HCT116 (cell line): Measurements from ENCODE around the gene PCDHGA1. TPM values are rescaled to one million over a fixed set of nuclear protein-coding genes. Genes with fewer than 3 reads are reported as not detected.

Source experiments
- ATAC-seq: fragments of 200-7000 bp; cut with Tn5 transposase; 2 replicates; pipeline ENCODE4 v1.9.1; 2020; ENCODE audit warnings: mild to moderate bottlenecking, moderate library complexity
- BruUV-seq: library from RNA; stranded (reverse); fragments of 400-500 nt; replicated peaks from 2 replicates; lab custom pipeline; 2021; lab: Mats Ljungman, UMichigan
- CTCF ChIA-PET: fragments of 300-600 bp; sonication (Branson Sonifier 250); formaldehyde crosslinking; loops from one replicate; lab custom pipeline; 2021; ENCODE audit warnings: antibody characterized with exemption; lab: Charles Lee
- POLR2A ChIA-PET: fragments of 300-600, 350-600 bp; sonication (Branson Sonifier 250); formaldehyde crosslinking; loops from one replicate; lab custom pipeline; 2021; ENCODE audit warnings: antibody characterized with exemption; lab: Charles Lee
- RAD21 ChIA-PET, 2 experiments: fragments of 300-600 bp; sonication (Branson Sonifier 250); formaldehyde crosslinking; loops; one replicate each; lab custom pipeline; 2023; ENCODE audit warnings: low total read pairs in 2 of 2; ENCODE audit not compliant: uncharacterized antibody in 2 of 2, unreplicated experiment in 2 of 2, low non-redundant PET in 1 of 2; lab: Charles Lee
- DNase-seq: peaks from one replicate; pipeline ENCODE4 v3.0.0-alpha.2; 2010; ENCODE audit warnings: low read depth, low spot score
- H2AFZ ChIP-seq: fragments of 200-600 bp; shearing (Covaris generic), sonication (generic); 2 replicates; pipeline ENCODE4 v1.6.1; 2017; ENCODE audit warnings: low read depth, mixed run types, mixed read lengths, antibody characterized with exemption, low read length; ENCODE audit not compliant: poor library complexity, severe bottlenecking
- H3K27ac ChIP-seq: 2 replicates; pipeline ENCODE4 v1.5.1; 2012; ENCODE audit warnings: low read depth, low read length
- H3K27me3 ChIP-seq: fragments of 200-600 bp; sonication (generic); 2 replicates; pipeline ENCODE4 v1.6.1; 2016; ENCODE audit warnings: mixed run types, low read length, mixed read lengths; ENCODE audit not compliant: insufficient read depth
- H3K36me3 ChIP-seq, 2 experiments: fragments of 200-500 bp in 1 of 2; fragments of 200-600 bp in 1 of 2; sonication (Bioruptor generic) in 1 of 2; sonication (generic) in 1 of 2; 2 replicates each; pipeline versions ENCODE4 v1.5.1 to v1.6.1; 2014 to 2016; ENCODE audit warnings: low read length in 2 of 2, inconsistent platforms in 1 of 2, mixed read lengths in 1 of 2, mixed run types in 1 of 2; ENCODE audit not compliant: insufficient read depth in 2 of 2, control insufficient read depth in 1 of 2
- H3K4me1 ChIP-seq, 2 experiments: fragments of 200-600 bp in 1 of 2; sonication (generic) in 1 of 2; 2 replicates each; pipeline versions ENCODE4 v1.5.1 to v1.6.1; 2012 to 2017; ENCODE audit warnings: low read length in 2 of 2, inconsistent platforms in 1 of 2, mild to moderate bottlenecking in 1 of 2, mixed read lengths in 1 of 2, mixed run types in 1 of 2, moderate library complexity in 1 of 2; ENCODE audit not compliant: insufficient read depth in 2 of 2, control insufficient read depth in 1 of 2
- H3K4me2 ChIP-seq: fragments of 200-600 bp; sonication (generic); 2 replicates; pipeline ENCODE4 v1.6.1; 2017; ENCODE audit warnings: mixed run types, low read length, mixed read lengths
- H3K4me3 ChIP-seq, 2 experiments: fragments of 200-600 bp in 1 of 2; sonication (generic) in 1 of 2; replicated peaks in 1 of 2; 2 replicates each; pipeline ENCODE4 v1.5.1; 2011 to 2016; ENCODE audit warnings: low read length in 2 of 2, control low read depth in 1 of 2, low read depth in 1 of 2, mild to moderate bottlenecking in 1 of 2, mixed read lengths in 1 of 2, mixed run types in 1 of 2
- H3K79me2 ChIP-seq: fragments of 200-600 bp; sonication (generic); 2 replicates; pipeline ENCODE4 v1.6.1; 2017; ENCODE audit warnings: mild to moderate bottlenecking, mixed run types, low read length, moderate library complexity, mixed read lengths; ENCODE audit not compliant: insufficient read depth
- H3K9ac ChIP-seq: fragments of 200-600 bp; sonication (generic); 2 replicates; pipeline ENCODE4 v1.6.1; 2016; ENCODE audit warnings: low read length, mixed read lengths
- H3K9me2 ChIP-seq: fragments of 200-600 bp; sonication (generic), shearing (Covaris generic); 2 replicates; pipeline ENCODE4 v1.6.1; 2017; ENCODE audit warnings: mixed run types, mild to moderate bottlenecking, moderate library complexity; ENCODE audit not compliant: insufficient read depth
- H3K9me3 ChIP-seq, 2 experiments: fragments of 200-500 bp in 1 of 2; fragments of 200-600 bp in 1 of 2; sonication (Bioruptor generic) in 1 of 2; sonication (generic) in 1 of 2; 2 replicates each; pipeline ENCODE4 v1.6.1; 2014 to 2017; ENCODE audit warnings: low read length in 2 of 2, mixed read lengths in 2 of 2, inconsistent platforms in 1 of 2, low read depth in 1 of 2, mild to moderate bottlenecking in 1 of 2, mixed run types in 1 of 2, moderate library complexity in 1 of 2; ENCODE audit not compliant: control insufficient read depth in 1 of 2, insufficient read depth in 1 of 2
- H4K20me1 ChIP-seq: fragments of 200-600 bp; sonication (generic), shearing (Covaris generic); 2 replicates; pipeline ENCODE4 v1.6.1; 2017; ENCODE audit warnings: mixed run types, mild to moderate bottlenecking, moderate library complexity; ENCODE audit not compliant: insufficient read depth
- CBX3 ChIP-seq: IDR thresholded peaks from 2 replicates; pipeline ENCODE4 v1.6.1; 2012; ENCODE audit warnings: low read depth
- CEBPB ChIP-seq: IDR thresholded peaks from 2 replicates; pipeline ENCODE4 v1.6.1; 2012; ENCODE audit warnings: low read depth
- CTCF ChIP-seq, 3 experiments: fragments of 200-600 bp in 1 of 3; sonication (generic) in 1 of 3; IDR thresholded peaks in 2 of 3; conservative IDR thresholded peaks in 1 of 3; 2 replicates each; pipeline ENCODE4 v1.5.1; 2012 to 2017; ENCODE audit warnings: low read depth in 2 of 3, low read length in 2 of 3, antibody characterized with exemption in 1 of 3, borderline replicate concordance in 1 of 3, control low read depth in 1 of 3, mild to moderate bottlenecking in 1 of 3, mixed read lengths in 1 of 3, mixed run types in 1 of 3, moderate library complexity in 1 of 3; ENCODE audit not compliant: insufficient read depth in 1 of 3
- ELF1 ChIP-seq: IDR thresholded peaks from 2 replicates; pipeline ENCODE4 v1.6.1; 2012; ENCODE audit warnings: low read depth, borderline replicate concordance
- EZH2phosphoT487 ChIP-seq: fragments of 200-600 bp; IDR thresholded peaks from 2 replicates; pipeline ENCODE4 v1.6.1; 2018; ENCODE audit warnings: antibody characterized with exemption, borderline replicate concordance
- FOSL1 ChIP-seq: IDR thresholded peaks from 2 replicates; pipeline ENCODE4 v1.6.1; 2012; ENCODE audit warnings: low read depth
- JUND ChIP-seq: IDR thresholded peaks from 2 replicates; pipeline ENCODE4 v1.6.1; 2012
- POLR2AphosphoS5 ChIP-seq: IDR thresholded peaks from 2 replicates; pipeline ENCODE4 v1.6.1; 2011; ENCODE audit warnings: mild to moderate bottlenecking, low read depth, low read length, moderate library complexity
- REST ChIP-seq: IDR thresholded peaks from 2 replicates; pipeline ENCODE4 v1.6.1; 2012; ENCODE audit warnings: low read depth
- SP1 ChIP-seq: IDR thresholded peaks from 2 replicates; pipeline ENCODE4 v1.6.1; 2012; ENCODE audit warnings: low read depth
- SRF ChIP-seq: IDR thresholded peaks from 2 replicates; pipeline ENCODE4 v1.6.1; 2012; ENCODE audit warnings: low read depth
- YY1 ChIP-seq: IDR thresholded peaks from 2 replicates; pipeline ENCODE4 v1.6.1; 2011; ENCODE audit warnings: low read length, low read depth, moderate library complexity, mild to moderate bottlenecking; ENCODE audit not compliant: insufficient replicate concordance; ENCODE audit errors: extremely low read depth
- ZFX ChIP-seq: fragments of 450-650 bp; IDR thresholded peaks from 2 replicates; pipeline ENCODE4 v1.6.1; 2017
- ZNF274 ChIP-seq: fragments of 200-500 bp; sonication (Bioruptor generic); IDR thresholded peaks from 2 replicates; pipeline ENCODE4 v1.6.1; 2014; ENCODE audit warnings: mild to moderate bottlenecking, low read depth, low read length, inconsistent platforms
- intact Hi-C: fragments of 100-400 bp; cut with micrococcal nuclease; formaldehyde crosslinking; loops from 2 replicates; pipeline ENCODE4 v1.10.0; 2022
- total RNA-seq: library from RNA; stranded (reverse); gene quantifications from one replicate; pipeline ENCODE4 v1.2.1, GENCODE V29; 2021; ENCODE audit not compliant: unreplicated experiment

Gene PCDHGA1
- total RNA-seq, 1 experiment from 2014 or later, result 0.05 TPM

GRCh38 chr5:141355641-141356040 lies 25.3 kb downstream of the PCDHGA1 start:
- CTCF ChIA-PET, result no interaction called here
- H3K4me3 ChIP-seq, result no peak overlapping the region
- BruUV-seq, result no TSS peak
- RAD21 ChIA-PET, result no interaction called here
- H2AFZ ChIP-seq, result no peak overlapping the region
- no peaks in the 10 kb centered on the region; a peak in 2 of 4 replicates for H3K9me3 ChIP-seq
- H3K79me2 ChIP-seq, result no peaks in the 10 kb centered on the region
- intact Hi-C loops, result no loop called here
- DNase-seq, result no peak
- no peaks in the 10 kb centered on the region for H3K9me2 ChIP-seq
- no peak for ATAC-seq
- H3K27me3 ChIP-seq, result no peaks in the 10 kb centered on the region
- H3K4me2 ChIP-seq, result no peak overlapping the region
- no peaks in the 10 kb centered on the region for H4K20me1 ChIP-seq
- no peaks in the 10 kb centered on the region for H3K4me1 ChIP-seq
- no peak overlapping the region for H3K27ac ChIP-seq
- no peak overlapping the region for H3K9ac ChIP-seq
- POLR2A ChIA-PET, result no interaction called here
- H3K36me3 ChIP-seq, result no peaks in the 10 kb centered on the region
- no peak for TF ChIP-seq JUND
- no peak for TF ChIP-seq ZFX
- no peak for TF ChIP-seq POLR2AphosphoS5
- TF ChIP-seq FOSL1, result no peak
- TF ChIP-seq EZH2phosphoT487, result no peak
- no peak for TF ChIP-seq ELF1
- no peak for TF ChIP-seq CEBPB
- TF ChIP-seq REST, result no peak
- TF ChIP-seq YY1, result no peak
- TF ChIP-seq ZNF274, result no peak
- no peak for TF ChIP-seq SP1
- no peak for TF ChIP-seq SRF
- TF ChIP-seq CTCF (IDR thresholded peaks at IDR 0.05 in 2 of 3, conservative IDR thresholded peaks at IDR 0.05 in 1 of 3; ENCODE audit: borderline replicate concordance in 1 of 3, insufficient read depth in 1 of 3, low read depth in 2 of 3, low read length in 2 of 3), result no peak
- no peak for TF ChIP-seq CBX3
